GM12892 (cell line): Measurements from ENCODE around the gene ATRNL1.
"Not testable (repeated sequence)": the region's sequence is repeated elsewhere in the genome, so short reads cannot be mapped to it uniquely, and the experiment has no call there.

Experiments used
- POLR2A ChIP-seq: IDR thresholded peaks from 2 replicates; pipeline ENCODE4 v1.6.1; 2011; ENCODE audit warnings: low read depth, low read length, control low read depth
- POLR2AphosphoS5 ChIP-seq: IDR thresholded peaks from 2 replicates; pipeline ENCODE4 v1.6.1; 2011; ENCODE audit warnings: low read depth, low read length, control low read depth
- TAF1 ChIP-seq: IDR thresholded peaks from 2 replicates; pipeline ENCODE4 v1.6.1; 2011; ENCODE audit warnings: low read depth, mild to moderate bottlenecking, control low read depth, low read length, borderline replicate concordance

DNA sequence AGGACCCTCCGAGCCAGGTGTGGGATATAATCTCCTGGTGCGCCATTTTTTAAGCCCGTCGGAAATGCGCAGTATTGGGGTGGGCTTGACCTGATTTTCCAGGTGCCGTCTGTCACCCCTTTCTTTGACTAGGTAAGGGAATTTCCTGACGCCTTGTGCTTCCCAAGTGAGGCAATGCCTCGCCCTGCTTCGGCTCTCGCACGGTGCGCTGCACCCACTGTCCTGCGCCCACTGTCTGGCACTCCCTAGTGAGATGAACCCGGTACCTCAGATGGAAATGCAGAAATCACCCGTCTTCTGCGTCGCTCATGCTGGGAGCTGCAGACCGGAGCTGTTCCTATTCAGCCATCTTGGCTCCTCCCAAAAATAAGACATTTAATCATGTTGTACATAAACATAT lies 443.2 kb downstream of the ATRNL1 start:
- TF ChIP-seq POLR2A, POLR2AphosphoS5, TAF1: not testable (repeated sequence)
